H9 (cell line): ENCODE data around the gene TAGLN2. TPM values are rescaled to one million over a fixed set of nuclear protein-coding genes. Genes with fewer than 3 reads are reported as not detected.

ENCODE experiments used
- DNase-seq: peaks from one replicate; pipeline ENCODE4 v3.0.0-alpha.2; 2017
- H2AFZ ChIP-seq: one replicate; pipeline ENCODE4 v1.6.1; 2013; ENCODE audit warnings: mild to moderate bottlenecking, low read length, control low read depth, moderate library complexity
- H2AK5ac ChIP-seq: 2 replicates; pipeline ENCODE4 v1.6.1; 2013; ENCODE audit warnings: low read length, control low read depth, mixed read lengths; ENCODE audit not compliant: insufficient read length
- H2BK120ac ChIP-seq: one replicate; pipeline ENCODE4 v1.6.1; 2013; ENCODE audit warnings: low read depth, mild to moderate bottlenecking, low read length, control low read depth, inconsistent platforms; ENCODE audit not compliant: poor library complexity, severe bottlenecking
- H2BK12ac ChIP-seq: 2 replicates; pipeline ENCODE4 v1.6.1; 2013; ENCODE audit warnings: low read length, control low read depth, mixed read lengths, low read depth; ENCODE audit not compliant: insufficient read length
- H2BK15ac ChIP-seq: 2 replicates; pipeline ENCODE4 v1.6.1; 2013; ENCODE audit warnings: low read depth, low read length, control low read depth
- H2BK20ac ChIP-seq: one replicate; pipeline ENCODE4 v1.6.1; 2013; ENCODE audit warnings: low read depth, mild to moderate bottlenecking, low read length, control low read depth, inconsistent platforms; ENCODE audit not compliant: poor library complexity, severe bottlenecking
- H2BK5ac ChIP-seq: 2 replicates; pipeline ENCODE4 v1.6.1; 2013; ENCODE audit warnings: low read length, control low read depth, mixed read lengths; ENCODE audit not compliant: insufficient read length
- H3K14ac ChIP-seq: 2 replicates; pipeline ENCODE4 v1.6.1; 2013; ENCODE audit warnings: low read length, control low read depth; ENCODE audit not compliant: insufficient read depth
- H3K18ac ChIP-seq: 2 replicates; pipeline ENCODE4 v1.6.1; 2013; ENCODE audit warnings: low read depth, mild to moderate bottlenecking, mixed read lengths, low read length, control low read depth; ENCODE audit not compliant: insufficient read length
- H3K23ac ChIP-seq: 2 replicates; pipeline ENCODE4 v1.6.1; 2013; ENCODE audit warnings: low read length, control low read depth, mixed read lengths, low read depth; ENCODE audit not compliant: insufficient read length
- H3K23me2 ChIP-seq: 2 replicates; pipeline ENCODE4 v1.6.1; 2013; ENCODE audit warnings: low read depth, mild to moderate bottlenecking, mixed read lengths, low read length, control low read depth; ENCODE audit not compliant: insufficient read length, poor library complexity, severe bottlenecking
- H3K27ac ChIP-seq: 2 replicates; pipeline ENCODE4 v1.5.1; 2013; ENCODE audit warnings: low read length, control low read depth, mixed read lengths, low read depth; ENCODE audit not compliant: insufficient read length
- H3K27me3 ChIP-seq: 2 replicates; pipeline ENCODE4 v1.6.1; 2013; ENCODE audit warnings: low read length, control low read depth, inconsistent platforms; ENCODE audit not compliant: insufficient read depth
- H3K4ac ChIP-seq: 2 replicates; pipeline ENCODE4 v1.6.1; 2013; ENCODE audit warnings: low read depth, mild to moderate bottlenecking, control low read depth, inconsistent platforms, low read length, moderate library complexity
- H3K4me1 ChIP-seq: 2 replicates; pipeline ENCODE4 v1.6.1; 2013; ENCODE audit warnings: low read length, control low read depth, inconsistent platforms; ENCODE audit not compliant: insufficient read depth
- H3K4me2 ChIP-seq: 2 replicates; pipeline ENCODE4 v1.6.1; 2013; ENCODE audit warnings: low read length, control low read depth, mixed read lengths; ENCODE audit not compliant: insufficient read length, insufficient read depth
- H3K56ac ChIP-seq: 2 replicates; pipeline ENCODE4 v1.6.1; 2013; ENCODE audit warnings: low read depth, mild to moderate bottlenecking, mixed read lengths, low read length, control low read depth; ENCODE audit not compliant: insufficient read length
- H3K79me1 ChIP-seq: 2 replicates; pipeline ENCODE4 v1.6.1; 2013; ENCODE audit warnings: low read depth, mild to moderate bottlenecking, moderate library complexity, low read length, control low read depth, inconsistent platforms; ENCODE audit not compliant: insufficient read depth, poor library complexity, severe bottlenecking
- H3K79me2 ChIP-seq: 2 replicates; pipeline ENCODE4 v1.6.1; 2013; ENCODE audit warnings: low read length, control low read depth, inconsistent platforms; ENCODE audit not compliant: insufficient read depth
- H3K9ac ChIP-seq: 2 replicates; pipeline ENCODE4 v1.6.1; 2013; ENCODE audit warnings: low read length, control low read depth, mixed read lengths; ENCODE audit not compliant: insufficient read length; ENCODE audit errors: extremely low read depth
- H3K9me3 ChIP-seq: one replicate; pipeline ENCODE4 v1.6.1; 2013; ENCODE audit warnings: low read depth, low read length, inconsistent platforms; ENCODE audit not compliant: control insufficient read depth
- H3T11ph ChIP-seq: one replicate; pipeline ENCODE4 v1.6.1; 2013; ENCODE audit warnings: mild to moderate bottlenecking, low read length, control low read depth, inconsistent platforms
- H4K20me1 ChIP-seq: one replicate; pipeline ENCODE4 v1.6.1; 2013; ENCODE audit not compliant: control insufficient read depth, insufficient read length, insufficient read depth
- H4K5ac ChIP-seq: 2 replicates; pipeline ENCODE4 v1.6.1; 2013; ENCODE audit warnings: low read depth, mild to moderate bottlenecking, mixed read lengths, low read length, control low read depth; ENCODE audit not compliant: insufficient read length
- H4K8ac ChIP-seq: replicated peaks from 2 replicates; pipeline ENCODE4 v1.6.1; 2013; ENCODE audit warnings: low read length, control low read depth, mixed read lengths, low read depth; ENCODE audit not compliant: insufficient read length
- H4K91ac ChIP-seq: 2 replicates; pipeline ENCODE4 v1.6.1; 2013; ENCODE audit warnings: low read depth, mild to moderate bottlenecking, moderate library complexity, mixed read lengths, low read length, control low read depth; ENCODE audit not compliant: insufficient read length
- H3K27ac Mint-ChIP-seq, 3 experiments: 2 replicates in 2 of 3; 3 replicates in 1 of 3; pipeline ENCODE4 v1.8.0; 2020 to 2021; ENCODE audit warnings: mixed read lengths in 3 of 3, mild to moderate bottlenecking in 1 of 3, moderate library complexity in 1 of 3
- H3K27me3 Mint-ChIP-seq: 2 replicates; pipeline ENCODE4 v1.8.0; 2021; ENCODE audit warnings: low read depth, mild to moderate bottlenecking, moderate library complexity, mixed read lengths
- H3K36me3 Mint-ChIP-seq, 3 experiments: 2 replicates in 2 of 3; 3 replicates in 1 of 3; pipeline ENCODE4 v1.8.0; 2020 to 2021; ENCODE audit warnings: low read depth in 3 of 3, mixed read lengths in 3 of 3; ENCODE audit not compliant: insufficient read depth in 1 of 3
- H3K4me1 Mint-ChIP-seq, 2 experiments: 2 replicates each; pipeline ENCODE4 v1.8.0; 2020; ENCODE audit warnings: mixed read lengths in 2 of 2
- H3K4me3 Mint-ChIP-seq, 2 experiments: 2 replicates in 1 of 2; 3 replicates in 1 of 2; pipeline ENCODE4 v1.8.0; 2020 to 2021; ENCODE audit warnings: mild to moderate bottlenecking in 2 of 2, mixed read lengths in 2 of 2, moderate library complexity in 1 of 2
- H3K9me3 Mint-ChIP-seq, 2 experiments: 2 replicates in 1 of 2; 3 replicates in 1 of 2; pipeline ENCODE4 v1.8.0; 2020; ENCODE audit warnings: mild to moderate bottlenecking in 2 of 2, mixed read lengths in 2 of 2, moderate library complexity in 1 of 2
- CTCF ChIP-seq: fragments of 200-600 bp; sonication (generic); conservative IDR thresholded peaks from 3 replicates; pipeline ENCODE4 v1.8.0; 2021; ENCODE audit warnings: antibody characterized with exemption, mild to moderate bottlenecking
- WGBS: extraction: QIAGEN DNeasy Blood & Tissue Kit; methylation state at CpG from one replicate; pipeline ENCODE4 v1.1.7; 2013; ENCODE audit warnings: missing lambda C conversion rate, low lambda C conversion rate, mixed read lengths; ENCODE audit not compliant: insufficient read length; ENCODE audit errors: extremely low coverage; 5-methylcytosine and 5-hydroxymethylcytosine counted together
- total RNA-seq: library from RNA; stranded (reverse); gene quantifications from 2 replicates; pipeline ENCODE4 v1.2.1, GENCODE V29; 2021

TAGLN2 gene
- total RNA-seq, 1 experiment from 2014 or later = 76.7 TPM

DNA sequence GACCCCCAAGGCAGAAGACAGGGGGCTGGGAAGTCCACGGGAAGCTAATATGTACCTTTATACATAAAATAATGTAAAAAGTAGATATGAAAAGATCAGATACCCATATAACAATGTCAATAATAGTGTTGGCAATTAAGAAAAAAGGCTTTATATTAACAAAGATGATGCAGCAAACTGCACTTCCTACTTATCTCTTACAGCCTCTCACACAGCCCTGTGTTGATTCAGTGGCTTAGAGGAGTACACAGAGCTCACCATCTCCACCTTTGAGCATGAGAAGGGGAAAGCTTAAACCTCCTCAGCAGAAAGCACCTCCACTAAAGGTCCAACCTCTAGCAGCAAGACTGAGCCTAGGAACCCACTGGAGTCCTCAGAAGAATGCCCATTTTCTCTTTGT, 55.7 kb downstream of the TAGLN2 start:
- H3K18ac ChIP-seq = no peak overlapping the region
- no peaks in the 10 kb centered on the region for H3K23me2 ChIP-seq
- WGBS = no CpG with 5 or more reads among the region's 1 CpG
- no peak overlapping the region for H3K4me2 ChIP-seq
- H4K5ac ChIP-seq = no peak overlapping the region
- no peak overlapping the region for H2BK15ac ChIP-seq
- H2BK12ac ChIP-seq = no peak overlapping the region
- no peak overlapping the region for H4K8ac ChIP-seq
- H3K4me1 Mint-ChIP-seq = peaks cover 18 to 24% of the 10 kb centered on the region in 2 experiments
- no peaks in the 10 kb centered on the region for H3K79me1 ChIP-seq
- no peak overlapping the region for H2BK120ac ChIP-seq
- H3K27ac ChIP-seq = no peak overlapping the region
- H3K27ac Mint-ChIP-seq = peak overlapping the region in 1 of 3 experiments; percentile 54; a peak in 1 of 7 replicates
- H3K4ac ChIP-seq = no peak overlapping the region
- TF ChIP-seq CTCF = no peak
- DNase-seq = no peak
- no peak overlapping the region for H3K23ac ChIP-seq
- H3K36me3 Mint-ChIP-seq = peaks cover 0 to 2% (median 0%) of the 10 kb centered on the region in 3 experiments; a peak in 2 of 7 replicates
- H2AFZ ChIP-seq = no peak overlapping the region
- no peaks in the 10 kb centered on the region for H3K4me1 ChIP-seq
- peaks cover 22% of the 10 kb centered on the region for H3K27me3 Mint-ChIP-seq
- no peak overlapping the region for H3K4me3 Mint-ChIP-seq
- H4K91ac ChIP-seq = no peak overlapping the region
- no peak overlapping the region for H3T11ph ChIP-seq
- H2BK5ac ChIP-seq = no peak overlapping the region
- H2AK5ac ChIP-seq = no peak overlapping the region
- H3K79me2 ChIP-seq = no peaks in the 10 kb centered on the region
- no peaks in the 10 kb centered on the region for H3K9me3 ChIP-seq
- no peaks in the 10 kb centered on the region for H4K20me1 ChIP-seq
- H3K14ac ChIP-seq = no peak overlapping the region
- H3K27me3 ChIP-seq = no peaks in the 10 kb centered on the region
- no peak overlapping the region for H3K56ac ChIP-seq
- no peak overlapping the region for H2BK20ac ChIP-seq
- H3K9ac ChIP-seq = no peak overlapping the region
- H3K9me3 Mint-ChIP-seq = no peaks in the 10 kb centered on the region
